SIG-M5 (cell line): ENCODE results near the gene PCBP2.
"Not testable (repeated sequence)": the region's sequence is repeated elsewhere in the genome, so short reads cannot be mapped to it uniquely, and the experiment has no call there.

ENCODE experiments used
- DNase-seq: peaks from one replicate; lab custom pipeline; 2025; lab: John Stamatoyannopoulos, UW

PCBP2 gene

GRCh38 chr12:53451661-53452158, at the start of gene PCBP2:
PCBP2 (plus strand) TSS chr12:53452102; CDS start chr12:53454801, 2,699 bp downstream.
- peak; percentile 94 for DNase-seq

- DNase-seq, result not testable (repeated sequence)
Measured at GRCh38 chr12:53402351-53402750, 49.6 kb upstream of the PCBP2 start.

- no peak for DNase-seq
Measured at GRCh38 chr12:53402871-53403270, 49.0 kb upstream of the PCBP2 start.

GRCh38 chr12:53410951-53411350, 41.0 kb upstream of the PCBP2 start:
- DNase-seq, result no peak

GRCh38 chr12:53413485-53414204, 38.3 kb upstream of the PCBP2 start:
- no peak for DNase-seq

GRCh38 chr12:53414756-53415417, 37.0 kb upstream of the PCBP2 start:
- no peak for DNase-seq

GRCh38 chr12:53415752-53416389, 36.0 kb upstream of the PCBP2 start:
- not testable (repeated sequence) for DNase-seq

- DNase-seq, result peak; percentile 69
Measured at GRCh38 chr12:53417291-53417816, 34.5 kb upstream of the PCBP2 start.

- DNase-seq, result no peak
Measured at GRCh38 chr12:53418221-53418620, 33.7 kb upstream of the PCBP2 start.

GRCh38 chr12:53419756-53420155, 32.1 kb upstream of the PCBP2 start:
- DNase-seq, result no peak

GRCh38 chr12:53422247-53422646, 29.7 kb upstream of the PCBP2 start:
- not testable (repeated sequence) for DNase-seq

GRCh38 chr12:53423597-53423996, 28.3 kb upstream of the PCBP2 start, which contains the start of gene AMHR2:
AMHR2 (plus strand) TSS chr12:53423855; CDS start chr12:53423935, 80 bp downstream.
- no peak for DNase-seq

- DNase-seq, result no peak
Measured at GRCh38 chr12:53424626-53425514, 27.0 kb upstream of the PCBP2 start.

GRCh38 chr12:53425515-53426150, 26.3 kb upstream of the PCBP2 start:
- no peak for DNase-seq

GRCh38 chr12:53427905-53428594, 23.9 kb upstream of the PCBP2 start:
- DNase-seq, result no peak

- DNase-seq, result no peak
Measured at GRCh38 chr12:53428741-53429140, 23.2 kb upstream of the PCBP2 start.

- DNase-seq, result no peak
Measured at GRCh38 chr12:53430116-53430515, 21.8 kb upstream of the PCBP2 start.

GRCh38 chr12:53431187-53431586, 20.7 kb upstream of the PCBP2 start:
- DNase-seq, result no peak

GRCh38 chr12:53435326-53435725, 16.6 kb upstream of the PCBP2 start:
- not testable (repeated sequence) for DNase-seq

- DNase-seq, result not testable (repeated sequence)
Measured at GRCh38 chr12:53439582-53439981, 12.3 kb upstream of the PCBP2 start.
